ENCODE results near the gene OR5AN1.
"Not testable (repeated sequence)": the region's sequence is repeated elsewhere in the genome, so short reads cannot be mapped to it uniquely, and the experiment has no call there.

The OR5AN1 gene

DNA sequence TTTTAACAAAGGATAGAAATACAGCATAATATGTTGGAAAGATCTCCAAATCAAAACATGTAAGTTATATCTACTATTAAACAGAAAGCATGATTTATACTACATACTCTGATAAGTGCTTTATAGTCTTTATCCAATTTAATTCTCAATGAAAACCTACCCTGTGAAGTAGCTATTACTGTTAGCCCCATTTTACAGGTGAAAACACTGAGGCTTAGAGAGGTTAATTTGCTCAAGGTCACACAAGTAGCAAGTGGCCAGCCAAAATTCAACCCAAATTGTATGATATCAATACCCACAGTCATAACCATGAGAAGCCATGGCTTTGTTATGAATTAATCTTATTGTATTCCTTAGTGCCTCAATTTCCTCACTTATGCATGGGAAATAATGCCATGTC is 675 bp upstream of the OR5AN1 start:
- TF ChIP-seq, protein P1, sequence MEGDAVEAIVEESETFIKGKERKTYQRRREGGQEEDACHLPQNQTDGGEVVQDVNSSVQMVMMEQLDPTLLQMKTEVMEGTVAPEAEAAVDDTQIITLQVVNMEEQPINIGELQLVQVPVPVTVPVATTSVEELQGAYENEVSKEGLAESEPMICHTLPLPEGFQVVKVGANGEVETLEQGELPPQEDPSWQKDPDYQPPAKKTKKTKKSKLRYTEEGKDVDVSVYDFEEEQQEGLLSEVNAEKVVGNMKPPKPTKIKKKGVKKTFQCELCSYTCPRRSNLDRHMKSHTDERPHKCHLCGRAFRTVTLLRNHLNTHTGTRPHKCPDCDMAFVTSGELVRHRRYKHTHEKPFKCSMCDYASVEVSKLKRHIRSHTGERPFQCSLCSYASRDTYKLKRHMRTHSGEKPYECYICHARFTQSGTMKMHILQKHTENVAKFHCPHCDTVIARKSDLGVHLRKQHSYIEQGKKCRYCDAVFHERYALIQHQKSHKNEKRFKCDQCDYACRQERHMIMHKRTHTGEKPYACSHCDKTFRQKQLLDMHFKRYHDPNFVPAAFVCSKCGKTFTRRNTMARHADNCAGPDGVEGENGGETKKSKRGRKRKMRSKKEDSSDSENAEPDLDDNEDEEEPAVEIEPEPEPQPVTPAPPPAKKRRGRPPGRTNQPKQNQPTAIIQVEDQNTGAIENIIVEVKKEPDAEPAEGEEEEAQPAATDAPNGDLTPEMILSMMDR (IDR thresholded peaks at IDR 0.05; ENCODE audit: low read depth, low read length), result no peak
- DNase-seq (ENCODE audit: low read depth in 2 of 2), result no peak
- H3K4me3 ChIP-seq (replicated peaks in 1 of 2; ENCODE audit: low read depth in 2 of 2, low read length in 2 of 2), result no peak overlapping the region

DNA sequence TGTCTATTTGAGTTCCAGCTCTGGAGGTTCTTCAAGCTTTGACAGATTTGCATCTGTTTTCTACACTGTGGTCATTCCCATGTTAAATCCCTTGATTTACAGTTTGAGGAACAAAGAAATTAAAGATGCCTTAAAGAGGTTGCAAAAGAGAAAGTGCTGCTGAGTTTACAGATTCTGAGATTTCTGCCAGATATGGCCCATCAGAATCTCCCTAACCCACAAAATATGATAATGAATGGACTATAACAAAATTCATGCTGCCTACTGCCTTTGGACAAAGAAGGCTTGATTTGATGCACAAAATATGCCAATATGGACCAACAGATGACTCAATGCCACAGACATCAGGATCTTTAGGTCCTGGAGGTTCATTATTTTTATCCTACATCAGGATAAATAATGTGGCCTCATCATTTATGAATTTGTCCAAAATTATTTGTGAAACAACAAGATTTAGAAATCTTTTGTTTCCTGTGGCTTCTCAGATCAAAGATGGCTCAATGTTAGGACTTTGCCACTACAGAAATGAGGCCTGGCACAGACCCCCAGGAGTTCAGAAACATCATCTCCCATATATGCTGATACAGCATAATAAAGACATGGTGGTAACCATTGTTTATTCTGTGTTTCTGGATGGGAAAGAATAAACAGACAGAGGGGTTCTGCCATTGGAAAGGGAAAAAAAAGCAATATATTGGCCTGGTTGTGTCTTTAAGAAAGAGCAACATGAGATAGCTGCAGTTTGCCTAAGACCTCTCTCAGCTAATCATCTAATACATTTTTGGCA is 6.7 kb downstream of the OR5AN1 start:
- no peak overlapping the region for H3K4me3 ChIP-seq (replicated peaks in 1 of 2; ENCODE audit: low read depth in 2 of 2, low read length in 2 of 2)
- no peak for DNase-seq (ENCODE audit: low read depth in 2 of 2)
- TF ChIP-seq, protein P1 (IDR thresholded peaks at IDR 0.05; ENCODE audit: low read depth, low read length), result no peak

DNA sequence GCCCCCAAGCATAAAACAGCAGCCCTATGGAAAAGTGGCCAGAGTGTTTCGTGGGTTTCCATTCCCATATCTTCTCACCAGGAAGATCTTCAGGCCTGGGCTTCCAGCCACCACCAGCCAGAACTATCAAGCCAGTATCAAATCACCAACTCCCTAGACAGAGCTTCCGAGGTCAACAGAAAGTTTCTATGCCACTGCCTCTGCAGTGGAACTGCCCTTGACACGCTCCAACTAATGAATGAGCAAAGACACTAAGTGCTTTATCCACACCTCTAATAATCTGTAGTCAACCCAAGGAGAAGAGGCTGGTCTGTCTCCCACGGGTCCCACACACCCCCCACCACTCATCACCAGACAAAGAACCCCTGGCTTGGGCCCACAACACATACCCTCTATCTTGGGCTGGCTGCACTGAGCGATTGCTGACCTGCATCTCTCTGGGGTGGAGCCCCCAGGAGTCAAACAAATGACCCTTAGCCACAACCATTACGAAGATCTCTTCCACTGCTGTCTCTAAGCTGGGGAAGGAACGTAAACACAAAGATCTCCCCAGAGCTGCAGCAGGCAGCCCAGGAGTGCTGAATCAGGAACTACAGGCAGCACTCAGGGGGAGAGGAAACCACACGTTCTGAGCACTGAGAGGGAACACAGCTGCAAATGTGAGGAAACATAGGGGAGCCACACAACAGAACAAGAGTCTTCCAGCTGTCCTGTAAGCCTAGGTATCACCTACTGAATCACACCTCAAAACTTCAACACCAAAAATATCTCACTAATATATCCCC is 9.7 kb downstream of the OR5AN1 start:
- no peak overlapping the region for H3K4me3 ChIP-seq (replicated peaks in 1 of 2; ENCODE audit: low read depth in 2 of 2, low read length in 2 of 2)
- DNase-seq (ENCODE audit: low read depth in 2 of 2), result no peak
- TF ChIP-seq, protein P1 (IDR thresholded peaks at IDR 0.05; ENCODE audit: low read depth, low read length), result no peak

DNA sequence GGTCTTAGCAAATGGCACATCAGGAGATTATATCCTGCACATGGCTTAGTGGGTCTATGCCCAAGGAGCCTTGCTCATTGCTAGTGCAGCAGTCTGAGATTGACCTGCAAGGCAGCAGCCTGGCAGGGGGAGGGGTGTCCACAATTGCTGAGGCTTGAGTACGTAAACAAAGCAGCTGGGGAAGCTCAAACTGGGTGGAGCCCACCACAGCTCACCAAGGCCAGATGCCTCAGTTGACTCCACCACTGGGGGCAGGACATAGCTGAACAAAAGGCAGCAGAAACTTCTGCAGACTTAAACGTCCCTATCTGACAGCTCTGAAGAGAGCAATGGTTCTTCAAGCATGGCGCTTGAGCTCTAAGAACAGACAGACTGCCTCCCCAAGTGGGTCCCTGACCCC is 13.6 kb downstream of the OR5AN1 start:
- H3K4me3 ChIP-seq (replicated peaks in 1 of 2; ENCODE audit: low read depth in 2 of 2, low read length in 2 of 2); DNase-seq (ENCODE audit: low read depth in 2 of 2): not testable (repeated sequence)

DNA sequence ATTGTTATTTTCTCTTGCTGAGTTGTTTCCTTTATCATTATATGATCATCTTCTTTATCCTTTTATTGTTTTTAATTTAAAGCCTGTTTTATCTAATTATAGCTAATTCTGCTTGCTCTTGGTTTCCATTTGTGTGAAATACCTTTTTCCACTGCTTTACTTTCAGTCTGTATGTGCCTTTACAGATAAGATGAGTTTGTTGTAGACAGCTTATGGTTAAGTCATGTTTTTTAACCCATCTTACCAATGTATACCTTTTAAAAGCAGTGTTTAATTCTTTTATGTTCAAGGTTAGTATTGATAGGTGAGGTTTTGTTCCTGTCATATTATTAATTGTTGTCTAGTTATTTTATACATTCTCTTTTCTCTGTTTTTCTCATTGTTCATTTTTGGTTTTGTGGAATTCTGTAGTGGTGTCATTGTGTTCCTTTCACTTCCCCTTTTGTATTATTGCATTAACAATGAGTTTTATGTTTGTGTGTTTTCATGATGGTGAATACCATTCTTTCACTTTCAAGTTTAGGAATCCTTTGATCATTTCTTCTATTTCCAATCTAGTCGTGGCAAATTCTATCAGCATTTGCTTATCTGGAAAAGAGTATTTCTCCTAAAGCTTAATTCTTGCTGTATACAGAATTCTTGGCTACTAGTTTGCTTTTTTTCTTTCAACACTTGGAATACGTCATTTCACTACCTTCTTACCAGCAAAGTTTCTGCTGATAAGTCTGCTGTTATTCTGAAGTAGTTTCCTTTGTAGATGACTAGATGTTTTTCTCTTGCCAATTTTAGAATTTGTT is 21.8 kb downstream of the OR5AN1 start:
- no peak overlapping the region for H3K4me3 ChIP-seq (replicated peaks in 1 of 2; ENCODE audit: low read depth in 2 of 2, low read length in 2 of 2)
- no peak for DNase-seq (ENCODE audit: low read depth in 2 of 2)
- TF ChIP-seq, protein P1 (IDR thresholded peaks at IDR 0.05; ENCODE audit: low read depth, low read length), result no peak

DNA sequence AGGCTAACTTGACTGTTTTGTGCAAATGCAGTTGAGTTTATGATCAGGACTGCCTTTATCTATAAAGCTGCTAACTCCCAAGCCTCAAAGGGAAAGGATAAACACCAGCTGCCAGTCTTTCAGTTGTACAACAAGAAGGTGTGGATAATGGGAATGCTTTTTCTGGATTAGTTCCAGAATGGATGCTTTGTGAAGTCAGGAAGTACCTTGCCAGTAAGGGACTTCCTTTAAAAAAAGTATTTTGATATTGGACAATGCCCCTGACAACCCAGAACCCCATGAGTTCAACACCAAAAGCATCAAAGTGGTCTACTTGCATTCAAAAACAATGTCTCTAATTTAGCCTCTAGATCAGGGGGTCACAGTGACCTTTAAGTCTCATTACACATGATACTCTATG is 35.5 kb downstream of the OR5AN1 start:
- no peak overlapping the region for H3K4me3 ChIP-seq (replicated peaks in 1 of 2; ENCODE audit: low read depth in 2 of 2, low read length in 2 of 2)
- TF ChIP-seq, protein P1 (IDR thresholded peaks at IDR 0.05; ENCODE audit: low read depth, low read length), result no peak
- DNase-seq (ENCODE audit: low read depth in 2 of 2), result no peak
